ENCODE results near the gene ZNF207.
"Not testable (repeated sequence)": the region's sequence is repeated elsewhere in the genome, so short reads cannot be mapped to it uniquely, and the experiment has no call there.

ZNF207 gene

DNA sequence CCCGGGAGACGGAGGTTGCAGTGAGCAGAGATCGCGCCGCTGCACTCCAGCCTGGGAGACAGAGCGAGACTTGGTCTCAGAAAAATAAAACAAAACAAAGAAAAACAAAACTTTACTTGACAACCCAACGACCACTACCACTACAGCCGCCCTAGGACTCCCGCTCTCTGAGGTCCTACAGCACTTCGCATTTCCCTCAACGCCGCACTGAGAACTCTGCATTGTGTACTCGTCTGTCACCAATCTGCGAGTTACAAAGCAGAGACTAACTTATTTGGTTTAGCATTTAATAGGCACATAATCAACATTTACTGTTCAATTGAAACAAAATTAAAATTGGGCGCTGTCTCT lies 479 bp upstream of the ZNF207 start:
- H3K27me3 ChIP-seq (ENCODE audit: insufficient read depth, low read depth, severe bottlenecking) = no peaks in the 10 kb centered on the region
- peak; percentile 23 for DNase-seq
- peaks cover 6% of the 10 kb centered on the region for H3K9me3 ChIP-seq (ENCODE audit: severe bottlenecking)
- H3K36me3 ChIP-seq = peaks cover 35% of the 10 kb centered on the region
- H3K27ac ChIP-seq = peak overlapping the region; percentile 99
- TF ChIP-seq, protein P1, sequence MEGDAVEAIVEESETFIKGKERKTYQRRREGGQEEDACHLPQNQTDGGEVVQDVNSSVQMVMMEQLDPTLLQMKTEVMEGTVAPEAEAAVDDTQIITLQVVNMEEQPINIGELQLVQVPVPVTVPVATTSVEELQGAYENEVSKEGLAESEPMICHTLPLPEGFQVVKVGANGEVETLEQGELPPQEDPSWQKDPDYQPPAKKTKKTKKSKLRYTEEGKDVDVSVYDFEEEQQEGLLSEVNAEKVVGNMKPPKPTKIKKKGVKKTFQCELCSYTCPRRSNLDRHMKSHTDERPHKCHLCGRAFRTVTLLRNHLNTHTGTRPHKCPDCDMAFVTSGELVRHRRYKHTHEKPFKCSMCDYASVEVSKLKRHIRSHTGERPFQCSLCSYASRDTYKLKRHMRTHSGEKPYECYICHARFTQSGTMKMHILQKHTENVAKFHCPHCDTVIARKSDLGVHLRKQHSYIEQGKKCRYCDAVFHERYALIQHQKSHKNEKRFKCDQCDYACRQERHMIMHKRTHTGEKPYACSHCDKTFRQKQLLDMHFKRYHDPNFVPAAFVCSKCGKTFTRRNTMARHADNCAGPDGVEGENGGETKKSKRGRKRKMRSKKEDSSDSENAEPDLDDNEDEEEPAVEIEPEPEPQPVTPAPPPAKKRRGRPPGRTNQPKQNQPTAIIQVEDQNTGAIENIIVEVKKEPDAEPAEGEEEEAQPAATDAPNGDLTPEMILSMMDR (IDR thresholded peaks at IDR 0.05; ENCODE audit: low read depth, low read length) = no peak
- peak overlapping the region; percentile 70 for H3K4me3 ChIP-seq (ENCODE audit: low read depth, low read length)

DNA sequence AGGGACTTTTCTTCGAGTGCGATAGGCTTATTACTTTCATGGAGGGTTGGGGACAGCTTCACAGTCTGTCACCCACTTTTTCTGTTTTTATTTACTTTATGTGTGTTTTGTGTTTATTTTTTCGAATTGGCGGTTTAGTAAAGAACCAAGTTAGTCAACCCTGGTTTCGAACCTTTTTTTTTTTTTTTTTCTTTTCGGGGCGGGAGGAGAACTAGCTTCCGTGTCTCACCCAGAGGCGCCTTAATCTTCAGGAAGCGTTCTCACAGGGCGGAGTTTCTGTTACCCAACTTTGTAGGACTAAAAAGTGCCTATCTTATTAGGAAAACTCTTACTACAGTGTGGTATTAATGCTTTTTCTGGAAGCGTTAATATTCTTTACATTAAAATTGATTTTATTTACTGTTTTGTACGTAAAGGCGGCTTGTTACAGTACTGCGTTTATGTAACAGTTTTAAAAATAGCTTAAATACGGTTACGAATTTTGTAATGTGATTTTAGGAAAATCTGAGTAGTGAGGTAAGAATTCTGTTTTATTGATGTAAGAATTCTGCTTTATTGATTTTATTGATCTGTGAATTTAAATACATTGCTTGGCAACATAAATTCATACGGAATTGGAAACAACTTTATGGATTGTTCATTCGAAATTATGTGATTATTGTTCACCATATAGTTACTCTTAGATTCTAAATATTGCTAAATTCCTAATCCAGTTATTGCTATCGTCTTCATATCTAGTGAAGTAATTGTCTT lies 885 bp downstream of the ZNF207 start:
- H3K27me3 ChIP-seq (ENCODE audit: insufficient read depth, low read depth, severe bottlenecking) = no peaks in the 10 kb centered on the region
- DNase-seq = peak; percentile 15
- H3K9me3 ChIP-seq (ENCODE audit: severe bottlenecking) = peaks cover 6% of the 10 kb centered on the region
- peak overlapping the region; percentile 70 for H3K4me3 ChIP-seq (ENCODE audit: low read depth, low read length)
- TF ChIP-seq, protein P1 (IDR thresholded peaks at IDR 0.05; ENCODE audit: low read depth, low read length) = no peak
- H3K27ac ChIP-seq = peak overlapping the region; percentile 99
- peaks cover 49% of the 10 kb centered on the region for H3K36me3 ChIP-seq

DNA sequence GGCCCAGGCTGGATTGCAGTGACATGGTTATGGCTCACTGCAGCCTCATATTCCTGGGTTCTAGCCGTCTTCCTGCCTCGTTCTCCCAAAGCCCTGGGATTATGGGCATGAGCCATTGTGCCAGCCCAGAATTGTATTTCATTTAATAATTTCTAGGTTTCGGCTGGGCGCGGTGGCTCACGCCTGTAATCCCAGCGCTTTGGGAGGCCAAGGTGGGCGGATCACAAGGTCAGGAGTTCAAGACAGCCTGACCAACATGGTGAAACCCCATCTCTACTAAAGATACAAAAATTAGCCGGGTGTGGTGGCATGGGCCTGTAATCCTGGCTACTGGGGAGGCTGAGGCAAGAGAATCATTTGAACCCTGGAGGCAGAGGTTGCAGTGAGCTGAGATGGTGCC lies 2.8 kb downstream of the ZNF207 start:
- not testable (repeated sequence) for H3K27ac ChIP-seq; H3K9me3 ChIP-seq (ENCODE audit: severe bottlenecking); DNase-seq; H3K27me3 ChIP-seq (ENCODE audit: insufficient read depth, low read depth, severe bottlenecking); H3K4me3 ChIP-seq (ENCODE audit: low read depth, low read length)
- peaks cover 66% of the 10 kb centered on the region for H3K36me3 ChIP-seq

DNA sequence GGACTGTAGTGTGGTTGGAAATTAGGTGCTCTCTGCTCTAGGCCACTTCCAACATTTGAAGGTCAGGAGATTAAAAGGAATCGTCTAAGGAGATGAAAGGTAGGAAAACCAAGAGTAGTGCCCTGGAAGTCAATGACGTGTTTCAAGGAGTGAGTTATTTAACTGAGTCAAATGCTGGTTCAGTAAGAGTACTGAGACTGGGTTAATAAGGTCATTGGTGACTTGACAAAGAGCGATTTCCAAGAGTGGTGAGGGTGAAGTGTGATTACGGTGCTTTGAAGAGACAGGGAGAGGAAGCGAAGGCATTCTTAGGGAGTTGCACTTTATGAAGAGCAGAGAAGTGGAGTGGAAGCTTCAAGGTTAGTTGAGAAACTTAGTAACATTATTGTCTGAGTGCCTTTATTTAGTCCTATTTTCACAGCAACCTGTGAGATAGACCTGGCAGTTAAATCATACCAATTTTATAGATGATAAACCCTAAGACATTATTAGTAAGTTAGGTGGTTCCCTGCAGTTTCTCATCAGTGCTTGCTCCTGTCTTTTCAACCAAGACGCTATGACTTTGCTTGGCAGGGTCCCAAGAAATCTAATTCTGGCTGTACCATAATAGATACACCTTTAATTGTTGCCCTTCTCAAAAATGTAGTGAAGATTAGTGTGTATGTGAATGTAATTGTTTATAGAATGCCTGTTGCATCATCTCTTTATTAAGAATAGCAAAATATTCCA lies 5.9 kb downstream of the ZNF207 start:
- peaks cover 91% of the 10 kb centered on the region for H3K36me3 ChIP-seq
- DNase-seq = no peak
- TF ChIP-seq, protein P1 (IDR thresholded peaks at IDR 0.05; ENCODE audit: low read depth, low read length) = no peak
- no peak overlapping the region for H3K4me3 ChIP-seq (ENCODE audit: low read depth, low read length)
- H3K27me3 ChIP-seq (ENCODE audit: insufficient read depth, low read depth, severe bottlenecking) = no peaks in the 10 kb centered on the region
- no peak overlapping the region for H3K27ac ChIP-seq
- H3K9me3 ChIP-seq (ENCODE audit: severe bottlenecking) = no peaks in the 10 kb centered on the region

DNA sequence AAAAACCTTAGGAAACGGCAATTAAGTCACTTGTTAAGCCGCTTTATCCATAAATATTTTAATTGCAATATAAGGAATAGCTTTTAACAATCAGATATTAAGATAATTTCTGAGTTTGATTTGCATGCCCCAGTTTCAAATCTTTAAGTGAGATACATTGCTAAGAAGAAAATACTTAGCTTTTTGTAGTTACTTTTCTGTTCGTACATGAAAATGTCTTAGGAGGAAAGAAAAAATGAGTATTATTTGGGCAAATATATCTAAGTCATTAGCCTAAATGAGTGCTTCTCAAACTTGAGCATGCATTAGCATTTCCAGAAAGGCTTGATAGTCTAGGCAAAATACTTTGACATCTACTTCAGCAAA lies 6.4 kb downstream of the ZNF207 start:
- TF ChIP-seq, protein P1 (IDR thresholded peaks at IDR 0.05; ENCODE audit: low read depth, low read length) = no peak
- Histone ChIP-seq H3K27me3 (ENCODE audit: insufficient read depth, low read depth, severe bottlenecking) (no peaks in the 10 kb centered on the region), H3K9me3 (ENCODE audit: severe bottlenecking) (no peaks in the 10 kb centered on the region), H3K36me3 (peaks cover 95% of the 10 kb centered on the region), H3K4me3 (ENCODE audit: low read depth, low read length) (no peak overlapping the region), H3K27ac (no peak overlapping the region)
- no peak for DNase-seq

DNA sequence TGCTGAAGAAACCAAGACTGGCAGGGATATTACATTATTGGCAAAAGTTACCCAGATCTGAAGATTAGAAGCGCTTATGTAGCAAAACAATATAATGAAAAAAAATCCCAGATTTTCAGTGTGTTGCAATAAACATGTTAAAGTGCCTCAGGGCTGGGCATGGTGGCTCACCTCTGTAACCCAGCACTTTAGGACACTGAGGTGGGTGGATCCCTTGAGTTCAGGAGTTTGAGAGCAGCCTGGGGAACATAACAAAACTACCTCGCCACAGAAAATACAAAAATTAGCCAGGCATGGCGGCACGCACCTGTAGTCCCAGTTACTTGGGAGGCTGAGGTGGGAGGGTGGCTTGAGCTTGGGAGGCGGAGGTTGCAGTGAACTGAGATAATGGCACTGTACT lies 6.8 kb downstream of the ZNF207 start:
- TF ChIP-seq, protein P1 (IDR thresholded peaks at IDR 0.05; ENCODE audit: low read depth, low read length) = no peak
- Histone ChIP-seq H3K4me3 (ENCODE audit: low read depth, low read length) (no peak overlapping the region), H3K27ac (no peak overlapping the region), H3K9me3 (ENCODE audit: severe bottlenecking) (no peaks in the 10 kb centered on the region), H3K36me3 (peaks cover 95% of the 10 kb centered on the region), H3K27me3 (ENCODE audit: insufficient read depth, low read depth, severe bottlenecking) (no peaks in the 10 kb centered on the region)
- DNase-seq = no peak

Data from WERI-Rb-1 (cell line).